HG02885 (cell line): ENCODE measurements around the gene PRADC1.
"Not testable (repeated sequence)": the region's sequence is repeated elsewhere in the genome, so short reads cannot be mapped to it uniquely, and the experiment has no call there.

ENCODE experiments used
- ATAC-seq: cut with Tn5 transposase; IDR thresholded peaks from one replicate; pipeline ENCODE4 v1.9.1; 2021; ENCODE audit warnings: mild to moderate bottlenecking; ENCODE audit not compliant: unreplicated experiment, poor library complexity

Gene PRADC1

GRCh38 chr2:73208258-73208657 lies 24.8 kb downstream of the PRADC1 start:
- ATAC-seq: no peak

- no peak for ATAC-seq
Measured at GRCh38 chr2:73205611-73206010, 27.4 kb downstream of the PRADC1 start.

GRCh38 chr2:73203055-73203681 lies 29.9 kb downstream of the PRADC1 start:
- no peak for ATAC-seq

GRCh38 chr2:73202156-73203054 lies 30.6 kb downstream of the PRADC1 start, which contains the start of gene NOTO:
Gene NOTO, plus strand, starts transcription at chr2:73202574. Its CDS starts 93 bp downstream, at chr2:73202667.
- no peak for ATAC-seq

GRCh38 chr2:73200281-73200680 lies 32.8 kb downstream of the PRADC1 start:
- not testable (repeated sequence) for ATAC-seq

GRCh38 chr2:73197579-73197978 lies 35.5 kb downstream of the PRADC1 start:
- no peak for ATAC-seq

- ATAC-seq: no peak
Measured at GRCh38 chr2:73187549-73187948, 45.5 kb downstream of the PRADC1 start.

- ATAC-seq: no peak
Measured at GRCh38 chr2:73185965-73186364, 47.1 kb downstream of the PRADC1 start.
